Fibroblast of the aortic adventitia (primary cell): ENCODE data around the gene POU2AF1. TPM values are rescaled to one million over a fixed set of nuclear protein-coding genes. Genes with fewer than 3 reads are reported as not detected.
"Not testable (repeated sequence)": the region's sequence is repeated elsewhere in the genome, so short reads cannot be mapped to it uniquely, and the experiment has no call there.

Experiments
- DNase-seq: peaks from one replicate; pipeline ENCODE4 v3.0.0-alpha.2; 2010; ENCODE audit warnings: low read depth
- H3K4me3 ChIP-seq: 2 replicates; pipeline ENCODE4 v1.5.1; 2011; ENCODE audit warnings: low read depth, mild to moderate bottlenecking, control low read depth, low read length, moderate library complexity
- total RNA-seq: library from RNA; depleted of rRNA; stranded (reverse); fragments of >200 nt; gene quantifications from 2 replicates; pipeline ENCODE4 v1.2.3, GENCODE V29; 2012; ENCODE audit warnings: low replicate concordance
- TF ChIP-seq, protein P1 (sequence below): IDR thresholded peaks from 2 replicates; pipeline ENCODE4 v1.5.1; 2011; ENCODE audit warnings: mild to moderate bottlenecking, low read length, control low read depth, inconsistent platforms; ENCODE audit not compliant: insufficient read depth

POU2AF1 gene
- total RNA-seq, 1 donor: not detected

DNA sequence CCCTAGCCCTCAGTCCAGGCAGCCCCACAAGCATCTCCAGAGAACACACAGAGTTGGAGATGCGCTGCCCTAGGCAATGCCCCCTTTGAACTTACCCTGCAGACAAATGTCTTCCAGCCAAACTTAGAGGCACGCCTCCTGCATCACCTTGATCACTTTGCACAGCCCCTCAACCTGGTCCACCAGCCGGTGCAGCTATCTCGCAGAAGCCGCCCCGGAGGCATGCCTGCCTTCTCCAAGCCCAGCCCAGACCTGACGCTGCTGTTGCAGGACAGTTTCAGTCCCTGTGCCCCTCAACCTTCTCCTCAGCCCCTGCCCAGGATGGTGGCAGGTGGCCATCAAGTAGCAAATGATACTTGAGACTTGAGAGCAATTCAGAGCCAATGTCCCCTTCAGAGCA lies 16.7 kb upstream of the POU2AF1 start:
- no peak overlapping the region for H3K4me3 ChIP-seq
- DNase-seq: no peak
- TF ChIP-seq, protein P1, sequence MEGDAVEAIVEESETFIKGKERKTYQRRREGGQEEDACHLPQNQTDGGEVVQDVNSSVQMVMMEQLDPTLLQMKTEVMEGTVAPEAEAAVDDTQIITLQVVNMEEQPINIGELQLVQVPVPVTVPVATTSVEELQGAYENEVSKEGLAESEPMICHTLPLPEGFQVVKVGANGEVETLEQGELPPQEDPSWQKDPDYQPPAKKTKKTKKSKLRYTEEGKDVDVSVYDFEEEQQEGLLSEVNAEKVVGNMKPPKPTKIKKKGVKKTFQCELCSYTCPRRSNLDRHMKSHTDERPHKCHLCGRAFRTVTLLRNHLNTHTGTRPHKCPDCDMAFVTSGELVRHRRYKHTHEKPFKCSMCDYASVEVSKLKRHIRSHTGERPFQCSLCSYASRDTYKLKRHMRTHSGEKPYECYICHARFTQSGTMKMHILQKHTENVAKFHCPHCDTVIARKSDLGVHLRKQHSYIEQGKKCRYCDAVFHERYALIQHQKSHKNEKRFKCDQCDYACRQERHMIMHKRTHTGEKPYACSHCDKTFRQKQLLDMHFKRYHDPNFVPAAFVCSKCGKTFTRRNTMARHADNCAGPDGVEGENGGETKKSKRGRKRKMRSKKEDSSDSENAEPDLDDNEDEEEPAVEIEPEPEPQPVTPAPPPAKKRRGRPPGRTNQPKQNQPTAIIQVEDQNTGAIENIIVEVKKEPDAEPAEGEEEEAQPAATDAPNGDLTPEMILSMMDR: no peak

DNA sequence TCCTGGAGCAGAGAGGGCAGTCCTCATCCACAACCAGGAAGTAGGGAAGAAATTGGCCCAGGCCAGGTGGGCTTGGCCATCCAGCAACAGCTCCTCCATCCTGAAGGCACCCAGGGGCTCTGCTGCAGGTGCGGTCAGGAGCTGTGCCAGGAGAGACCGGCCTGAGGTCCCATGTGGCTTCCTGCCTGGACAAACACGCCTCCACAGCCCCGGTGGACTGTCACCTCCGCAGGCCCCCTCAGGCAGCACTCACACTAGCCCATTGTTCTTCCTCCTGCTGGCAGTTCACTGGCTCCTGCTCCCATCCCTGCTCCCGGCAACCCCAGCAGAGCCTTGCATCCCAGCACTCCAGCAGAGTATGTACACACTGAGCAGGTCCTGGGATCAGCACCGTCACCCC lies 16.0 kb upstream of the POU2AF1 start:
- no peak for DNase-seq
- TF ChIP-seq, protein P1: no peak
- no peak overlapping the region for H3K4me3 ChIP-seq

DNA sequence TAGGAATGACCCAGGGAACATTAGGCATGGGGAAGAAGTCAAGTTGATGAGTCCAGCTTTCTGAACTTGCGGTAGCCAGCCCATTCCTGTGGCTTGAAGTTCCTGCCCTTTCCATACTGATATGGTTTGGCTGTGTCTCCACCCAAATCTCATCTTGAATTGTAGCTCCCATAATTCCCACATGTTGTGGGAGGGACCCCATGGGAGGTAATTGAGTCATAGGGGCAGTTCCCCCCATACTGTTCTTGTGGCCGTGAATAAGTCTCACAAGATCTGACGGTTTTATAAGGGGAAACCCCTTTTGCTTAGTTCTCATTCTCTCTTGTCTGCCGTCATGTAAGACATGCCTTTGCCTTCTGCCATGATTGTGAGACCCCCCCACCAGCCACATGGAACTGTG lies 15.1 kb upstream of the POU2AF1 start:
- peak; percentile 19 for DNase-seq
- H3K4me3 ChIP-seq: not testable (repeated sequence)

DNA sequence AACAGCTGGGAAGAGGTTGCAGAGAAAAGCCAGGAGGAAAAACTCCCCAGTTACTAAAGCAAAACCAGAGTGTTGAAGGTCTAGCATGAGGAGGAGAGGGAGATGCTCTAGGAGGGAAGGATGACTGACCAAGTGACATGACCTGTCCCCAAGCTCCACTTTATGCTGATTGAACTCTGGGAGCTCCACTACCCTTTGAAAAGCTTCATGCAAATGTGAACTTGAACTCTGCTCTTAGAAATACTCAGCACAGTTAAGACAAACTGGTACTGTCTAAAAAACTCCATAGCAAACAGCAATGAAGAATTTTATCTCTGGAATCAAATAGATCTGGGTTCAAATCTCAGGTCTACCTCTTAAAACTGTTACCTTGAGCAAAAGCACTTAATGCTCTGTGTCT lies 14.5 kb upstream of the POU2AF1 start:
- no peak overlapping the region for H3K4me3 ChIP-seq
- DNase-seq: no peak
- TF ChIP-seq, protein P1: no peak

DNA sequence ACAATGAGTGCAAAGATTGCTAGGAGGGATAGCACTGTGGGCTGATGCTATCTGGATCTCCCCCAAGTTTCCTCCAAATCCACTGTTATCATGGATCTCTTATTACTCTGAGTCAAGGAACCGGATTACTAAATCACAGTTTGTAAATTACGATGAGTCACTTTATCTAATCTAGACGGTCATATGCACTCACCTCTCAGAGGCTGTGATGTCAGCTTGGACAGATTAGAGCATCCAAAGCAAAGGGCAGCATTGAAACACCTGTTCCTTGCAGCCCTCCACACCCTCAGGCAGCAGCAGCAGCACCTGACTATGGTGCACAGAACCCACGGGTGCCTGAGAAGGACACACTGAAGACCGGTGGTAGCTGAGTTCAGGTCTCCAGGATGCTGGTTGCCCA lies 14.0 kb upstream of the POU2AF1 start:
- DNase-seq: peak; percentile 15
- TF ChIP-seq, protein P1: no peak

DNA sequence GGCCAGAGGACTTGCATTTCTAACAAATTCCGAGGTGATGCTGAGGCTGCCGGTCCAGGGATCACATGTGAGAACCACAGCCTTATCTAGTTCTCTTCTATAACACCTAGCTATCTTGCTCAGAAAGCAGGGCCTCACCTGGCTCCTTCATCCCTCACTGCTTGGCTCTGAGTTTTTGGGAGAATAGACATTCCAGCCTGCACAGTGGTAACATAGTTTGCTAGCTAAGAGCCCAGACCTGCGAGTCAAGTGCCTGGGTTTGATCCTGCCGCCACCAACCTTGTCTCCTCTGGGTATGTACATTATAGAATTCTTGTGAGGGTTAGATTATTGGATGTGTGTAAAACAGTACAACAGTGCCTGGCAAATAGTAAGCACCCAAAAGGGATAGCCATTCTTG lies 13.5 kb upstream of the POU2AF1 start:
- TF ChIP-seq, protein P1: no peak
- no peak overlapping the region for H3K4me3 ChIP-seq
- no peak for DNase-seq

More for the DNA sequence above, 14.0 kb upstream of the POU2AF1 start:
- H3K4me3 ChIP-seq: no peak overlapping the region

DNA sequence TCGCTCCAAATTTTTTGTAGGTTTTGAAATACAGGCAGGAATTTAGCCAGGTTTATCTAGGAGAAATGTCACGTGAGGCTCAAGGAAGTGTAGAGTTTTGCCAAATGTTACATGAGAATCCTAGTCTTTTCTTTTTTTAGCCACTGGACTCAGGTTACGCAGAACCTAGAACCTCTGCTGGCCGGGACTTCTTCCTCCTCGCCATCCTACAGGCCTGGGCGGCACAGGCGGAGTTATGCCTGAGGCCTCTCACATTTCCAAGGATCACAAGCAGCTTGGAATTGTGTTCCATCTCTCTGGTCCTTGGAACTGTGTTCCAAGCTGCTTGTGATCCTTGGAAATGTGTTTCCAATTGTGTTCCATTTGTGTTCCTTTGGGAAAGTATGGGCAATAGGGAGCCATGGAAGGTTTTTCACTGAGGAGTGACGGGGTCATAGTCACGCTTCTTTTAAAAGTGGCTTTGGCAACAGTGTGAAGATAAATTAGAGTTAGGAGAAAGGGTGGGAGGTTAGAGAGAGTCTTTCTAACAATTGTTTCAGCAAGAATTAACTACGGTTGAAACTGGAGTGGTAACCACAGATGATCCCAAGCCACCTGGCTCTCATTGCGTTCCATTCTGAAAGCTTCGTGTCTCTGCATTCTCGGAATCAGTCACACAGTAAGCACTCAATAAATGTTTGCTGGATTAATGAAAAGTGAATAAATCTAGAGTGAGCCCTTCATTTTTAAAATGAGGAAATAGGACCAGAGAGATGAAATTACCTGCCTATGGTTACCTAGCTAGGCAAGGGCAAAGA lies 12.5 kb upstream of the POU2AF1 start:
- TF ChIP-seq, protein P1: no peak
- DNase-seq: peak; percentile 20
- H3K4me3 ChIP-seq: no peak overlapping the region
